GM18868 (cell line): Measurements from ENCODE around the gene ZNF503.

ENCODE experiments used
- ATAC-seq: cut with Tn5 transposase; IDR thresholded peaks from one replicate; pipeline ENCODE4 v1.9.1; 2021; ENCODE audit warnings: mild to moderate bottlenecking, moderate library complexity; ENCODE audit not compliant: unreplicated experiment

The ZNF503 gene, protein sequence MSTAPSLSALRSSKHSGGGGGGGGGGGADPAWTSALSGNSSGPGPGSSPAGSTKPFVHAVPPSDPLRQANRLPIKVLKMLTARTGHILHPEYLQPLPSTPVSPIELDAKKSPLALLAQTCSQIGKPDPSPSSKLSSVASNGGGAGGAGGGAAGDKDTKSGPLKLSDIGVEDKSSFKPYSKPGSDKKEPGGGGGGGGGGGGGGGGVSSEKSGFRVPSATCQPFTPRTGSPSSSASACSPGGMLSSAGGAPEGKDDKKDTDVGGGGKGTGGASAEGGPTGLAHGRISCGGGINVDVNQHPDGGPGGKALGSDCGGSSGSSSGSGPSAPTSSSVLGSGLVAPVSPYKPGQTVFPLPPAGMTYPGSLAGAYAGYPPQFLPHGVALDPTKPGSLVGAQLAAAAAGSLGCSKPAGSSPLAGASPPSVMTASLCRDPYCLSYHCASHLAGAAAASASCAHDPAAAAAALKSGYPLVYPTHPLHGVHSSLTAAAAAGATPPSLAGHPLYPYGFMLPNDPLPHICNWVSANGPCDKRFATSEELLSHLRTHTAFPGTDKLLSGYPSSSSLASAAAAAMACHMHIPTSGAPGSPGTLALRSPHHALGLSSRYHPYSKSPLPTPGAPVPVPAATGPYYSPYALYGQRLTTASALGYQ

GRCh38 chr10:75401569-75402485 is at the start of gene ZNF503:
ZNF503 (minus strand) TSS chr10:75401764; CDS start chr10:75401419, 345 bp downstream.
- ATAC-seq: peak; percentile 70

GRCh38 chr10:75450644-75451640 is 49.4 kb upstream of the ZNF503 start:
- no peak for ATAC-seq

DNA sequence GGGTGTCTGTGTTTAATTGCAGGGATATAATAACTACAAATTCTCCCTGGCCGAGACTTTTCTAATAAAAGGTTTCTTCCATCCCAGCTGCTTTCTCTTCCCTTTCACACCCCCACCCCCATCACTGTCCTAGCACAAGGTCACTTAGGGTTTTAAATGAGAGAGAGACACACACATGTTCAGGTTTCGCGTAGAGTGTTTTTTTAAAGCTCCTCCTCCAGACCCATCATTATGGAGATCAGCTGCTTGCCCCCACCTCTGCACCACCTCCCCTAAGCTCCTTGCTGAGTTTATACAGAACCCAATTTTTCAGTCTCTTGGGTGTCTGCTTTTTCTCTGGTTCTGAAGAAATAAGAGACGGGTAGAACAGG is 48.5 kb upstream of the ZNF503 start:
- ATAC-seq: no peak

- no peak for ATAC-seq
These were observed 48.0 kb upstream of the ZNF503 start for GRCh38 chr10:75449382-75450074.

DNA sequence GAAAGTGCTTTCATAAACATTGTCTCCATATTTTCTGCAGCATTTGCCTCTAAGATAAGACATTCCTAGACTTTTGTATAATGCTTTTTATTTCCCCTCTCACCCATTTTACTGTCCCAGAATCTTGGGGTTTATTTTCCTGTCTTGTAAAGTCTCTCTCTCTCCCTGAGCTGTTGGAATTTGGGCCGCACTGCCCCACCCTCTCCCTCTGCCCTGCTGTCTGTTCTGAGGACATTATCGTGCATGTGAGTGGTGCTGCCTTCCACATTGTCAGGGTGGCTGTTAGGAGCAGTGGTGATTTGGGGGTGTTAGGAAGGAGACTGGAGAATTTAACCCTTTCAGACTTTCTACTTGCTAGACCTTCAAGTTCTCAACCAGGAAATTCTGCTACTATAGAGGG is 46.6 kb upstream of the ZNF503 start:
- ATAC-seq: no peak

GRCh38 chr10:75446508-75446907 is 44.9 kb upstream of the ZNF503 start:
- no peak for ATAC-seq

GRCh38 chr10:75444781-75445386 is 43.3 kb upstream of the ZNF503 start:
- no peak for ATAC-seq

DNA sequence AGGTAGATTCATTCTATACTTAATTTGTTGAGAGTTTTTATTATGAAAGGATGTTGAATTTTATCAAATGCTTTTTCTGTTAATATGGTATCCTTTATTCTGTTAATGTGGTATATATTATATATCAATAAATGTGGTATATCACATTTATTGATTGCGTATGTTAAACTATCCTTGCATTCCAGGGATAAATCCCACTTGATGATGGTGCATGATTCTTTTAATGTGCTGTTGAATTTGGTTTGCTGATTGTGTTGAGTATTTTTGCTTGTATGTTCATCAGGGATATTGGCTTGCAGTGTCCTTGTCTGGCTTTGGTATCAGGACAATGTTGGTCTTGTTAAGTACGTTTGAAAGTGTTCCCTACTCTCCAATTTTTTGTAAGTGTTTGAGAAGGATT is 41.8 kb upstream of the ZNF503 start:
- no peak for ATAC-seq

- no peak for ATAC-seq
These were observed 40.1 kb upstream of the ZNF503 start for GRCh38 chr10:75441682-75442081.

- ATAC-seq: no peak
These were observed 39.6 kb upstream of the ZNF503 start for GRCh38 chr10:75441196-75441595.

DNA sequence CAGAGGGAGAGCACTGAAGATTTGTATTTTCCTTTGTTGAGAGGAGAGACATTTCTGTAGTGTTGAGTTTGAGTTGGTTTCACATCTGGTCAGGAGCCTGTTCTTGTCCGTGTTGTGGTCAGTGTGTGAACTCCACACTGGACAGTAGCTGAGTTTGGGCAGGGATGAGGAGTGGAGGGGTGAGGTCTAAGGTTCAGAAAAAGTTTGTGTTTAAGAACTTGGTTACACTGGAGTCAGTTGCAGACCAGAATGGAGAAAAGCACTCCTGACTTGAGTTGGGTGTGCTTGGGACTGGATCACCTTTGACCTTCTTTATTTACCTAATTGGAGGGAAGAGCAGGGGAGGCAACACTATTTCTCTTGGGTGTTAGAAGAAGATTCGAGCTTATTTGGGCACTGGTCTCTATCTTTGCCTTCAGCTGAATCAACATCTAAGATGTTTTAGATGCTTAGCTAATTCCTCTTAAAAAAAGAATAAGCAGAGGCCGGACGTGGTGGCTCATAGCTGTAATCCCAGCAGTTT is 38.8 kb upstream of the ZNF503 start:
- ATAC-seq: no peak

DNA sequence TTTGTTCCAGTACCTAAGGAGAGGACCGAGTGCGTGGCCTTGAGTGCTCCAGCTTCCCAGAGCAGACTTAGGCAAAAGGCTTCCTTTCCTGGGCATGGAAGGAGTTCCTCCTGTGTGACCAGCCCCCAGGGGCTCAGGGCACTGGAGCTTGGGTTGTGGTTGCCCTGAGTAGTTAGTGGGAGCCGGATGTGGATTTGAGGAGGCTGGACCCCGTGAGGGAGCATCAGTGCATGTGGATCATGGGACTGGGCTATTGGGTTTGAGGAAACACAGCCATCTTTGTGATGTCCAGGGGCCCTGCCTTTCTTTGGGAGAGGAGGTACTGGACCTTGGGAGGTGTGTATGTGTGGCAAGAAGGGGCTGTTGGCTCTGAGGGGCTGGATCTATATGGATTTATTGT is 38.2 kb upstream of the ZNF503 start:
- ATAC-seq: no peak

DNA sequence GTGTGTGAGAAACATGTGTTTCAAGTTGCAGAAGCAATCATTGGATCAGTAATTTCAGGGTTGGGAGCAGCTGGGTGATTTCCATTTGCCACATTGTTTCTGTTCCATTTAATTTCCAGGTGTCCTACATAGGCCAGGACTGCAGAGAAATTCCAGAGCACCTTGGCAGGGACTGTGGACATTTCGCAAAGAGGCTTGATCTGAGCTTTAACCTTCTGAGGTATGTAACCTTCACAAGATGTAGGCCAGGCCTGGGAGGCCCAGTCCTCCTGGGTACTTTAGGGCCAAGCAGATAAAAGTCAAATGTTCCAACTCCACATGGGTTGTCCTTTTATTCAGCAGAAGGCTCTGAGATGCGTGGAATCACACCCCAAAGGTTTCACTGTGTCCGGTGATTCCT is 36.7 kb upstream of the ZNF503 start:
- ATAC-seq: no peak

DNA sequence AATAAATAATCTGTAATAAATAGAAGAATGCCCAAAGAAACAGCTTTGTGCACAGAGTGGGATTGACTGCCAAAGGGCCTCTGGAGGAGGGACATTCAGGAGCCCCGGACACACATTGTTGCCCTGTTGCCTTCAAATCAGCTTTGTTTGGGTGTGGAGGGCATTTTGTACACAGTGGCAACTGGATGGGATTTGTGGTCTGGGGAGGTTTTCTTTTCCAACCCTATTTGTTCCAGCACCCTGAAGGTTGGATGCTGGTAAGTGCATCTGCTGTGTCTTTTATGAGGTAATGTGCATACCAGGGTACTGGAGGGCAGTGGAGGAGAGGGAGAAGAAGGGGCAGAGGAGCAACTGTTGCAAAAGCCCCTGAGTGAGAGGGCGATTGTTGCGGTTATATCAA is 36.1 kb upstream of the ZNF503 start:
- no peak for ATAC-seq

- no peak for ATAC-seq
These were observed 35.3 kb upstream of the ZNF503 start for GRCh38 chr10:75436896-75437295.

- ATAC-seq: no peak
These were observed 33.7 kb upstream of the ZNF503 start for GRCh38 chr10:75435291-75435690.

DNA sequence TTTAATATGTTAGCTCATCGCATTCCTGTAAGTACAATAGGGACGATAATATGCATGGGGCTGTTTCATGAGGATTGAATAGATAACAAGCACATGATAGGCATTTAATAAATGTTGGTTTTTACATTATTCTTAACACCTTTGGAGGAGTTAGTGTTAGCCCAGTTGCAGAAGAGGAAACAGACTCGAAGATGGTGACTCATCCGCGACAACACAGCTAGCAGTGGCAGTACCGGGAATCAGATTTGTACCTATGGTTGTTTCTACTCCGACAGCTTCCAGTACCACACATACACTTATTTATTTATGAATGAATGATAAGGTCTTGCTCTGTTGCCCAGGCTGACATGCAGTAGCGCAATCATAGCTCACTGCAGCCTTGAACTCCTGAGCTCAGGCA is 32.7 kb upstream of the ZNF503 start:
- no peak for ATAC-seq

DNA sequence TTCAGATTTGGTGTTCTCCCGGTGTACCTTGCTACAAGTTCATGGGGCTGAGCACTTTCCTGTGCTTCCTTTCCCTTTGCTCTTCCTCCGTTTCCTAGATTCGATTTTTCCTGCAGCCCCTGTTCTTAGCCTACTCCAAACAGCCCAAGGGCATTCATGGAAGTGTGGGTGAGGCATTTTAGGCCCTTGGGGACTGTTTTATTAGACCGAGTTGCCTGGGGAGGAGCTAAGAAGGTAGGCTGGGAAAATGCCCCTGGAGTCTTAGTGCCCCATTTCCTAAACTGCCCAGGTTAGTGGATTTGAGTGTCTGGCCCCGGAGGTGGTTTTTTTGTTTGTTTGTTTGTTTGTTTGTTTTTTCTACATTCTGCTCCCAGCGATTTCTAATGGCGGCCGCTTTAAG is 31.7 kb upstream of the ZNF503 start:
- no peak for ATAC-seq

- no peak for ATAC-seq
These were observed 31.2 kb upstream of the ZNF503 start for GRCh38 chr10:75432763-75433162.
